Esophagus squamous epithelium (tissue), 5 donors: ENCODE results near the gene SPATS2L. TPM values are rescaled to one million over a fixed set of nuclear protein-coding genes. Genes with fewer than 3 reads are reported as not detected.

Experiments used
- DNase-seq: peaks from one replicate; lab custom pipeline; 2025; lab: John Stamatoyannopoulos, UW
- H3K27ac ChIP-seq, 4 donors: fragments of 200-600 bp; sonication (generic); one replicate each; pipeline ENCODE4 v1.5.1; 2016 to 2019; ENCODE audit warnings: mild to moderate bottlenecking in 1 of 4
- H3K27me3 ChIP-seq, 4 donors: fragments of 200-600 bp; sonication (generic); 1 replicate in 3 of 4; 2 replicates in 1 of 4; pipeline versions ENCODE4 v1.5.1 to v1.6.0; 2017 to 2021; ENCODE audit warnings: antibody characterized with exemption in 1 of 4
- H3K36me3 ChIP-seq, 3 donors: fragments of 200-600 bp; sonication (generic); one replicate each; pipeline ENCODE4 v1.5.1; 2016 to 2019
- H3K4me1 ChIP-seq, 3 donors: fragments of 200-600 bp; sonication (generic); one replicate each; pipeline ENCODE4 v1.5.1; 2017 to 2019
- H3K4me3 ChIP-seq, 4 donors: fragments of 200-600 bp; sonication (generic); 1 replicate in 3 of 4; 2 replicates in 1 of 4; pipeline ENCODE4 v1.5.1; 2016 to 2019; ENCODE audit warnings: mild to moderate bottlenecking in 2 of 4, moderate library complexity in 1 of 4
- H3K9me3 ChIP-seq, 3 donors: fragments of 200-600 bp; sonication (generic); one replicate each; pipeline ENCODE4 v1.5.1; 2016 to 2019
- CTCF ChIP-seq, 6 experiments: fragments of 450-650 bp in 4 of 6; fragments of 200-600 bp in 2 of 6; sonication (generic) in 2 of 6; IDR thresholded peaks; one replicate each; pipeline ENCODE4 v1.5.1; 2016 to 2019; ENCODE audit warnings: antibody characterized with exemption in 6 of 6, mild to moderate bottlenecking in 4 of 6, moderate library complexity in 4 of 6
- POLR2A ChIP-seq, 4 donors: fragments of 450-650 bp; IDR thresholded peaks; one replicate each; pipeline ENCODE4 v1.6.1; 2017; ENCODE audit warnings: antibody characterized with exemption in 4 of 4, mild to moderate bottlenecking in 4 of 4, moderate library complexity in 3 of 4
- WGBS, 2 donors: methylation state at CpG; one replicate each; pipeline ENCODE4 v1.1.5; 2018; 5-methylcytosine and 5-hydroxymethylcytosine counted together
- intact Hi-C: fragments of 100-400 bp; cut with DNase I; formaldehyde crosslinking; loops from one replicate; pipeline ENCODE4 v1.15.0; 2022
- total RNA-seq, 4 donors: library from RNA; depleted of rRNA; stranded (reverse); fragments of >200 nt; gene quantifications; one replicate each; pipeline ENCODE4 v1.1.0, GENCODE V29; 2016
- donor health status: DM: yes; HTN: yes; CAD: no.

Gene SPATS2L
- total RNA-seq, 4 donors from 2014 or later = 53.2 to 91.9 (median 68.3) TPM

GRCh38 chr2:200324362-200324761 lies 17.9 kb downstream of the SPATS2L start:
- TF ChIP-seq POLR2A (IDR thresholded peaks at IDR 0.05) (no peak), CTCF (IDR thresholded peaks at IDR 0.05) (no peak)
- no peak for DNase-seq
- 55 to 71% methylated on average over 1 of the region's 1 CpG for WGBS, 2 donors
- H3K4me1 ChIP-seq = peaks cover 0 to 57% (median 10%) of the 10 kb centered on the region in 3 donors
- no peaks in the 10 kb centered on the region for H3K27me3 ChIP-seq
- H3K9me3 ChIP-seq = no peaks in the 10 kb centered on the region
- H3K36me3 ChIP-seq = peaks cover 0 to 3% (median 0%) of the 10 kb centered on the region in 3 donors
- no peak overlapping the region for H3K4me3 ChIP-seq
- H3K27ac ChIP-seq = no peak overlapping the region
- intact Hi-C loops = no loop called here

- peaks cover 0 to 27% (median 0%) of the 10 kb centered on the region in 3 donors for H3K4me1 ChIP-seq
- no peak overlapping the region for H3K4me3 ChIP-seq
- WGBS, 2 donors = 100% methylated on average over 1 to 2 of the region's 2 CpGs
- TF ChIP-seq CTCF (IDR thresholded peaks at IDR 0.05) (no peak), POLR2A (IDR thresholded peaks at IDR 0.05) (no peak)
- peaks cover 0 to 24% (median 0%) of the 10 kb centered on the region in 3 donors for H3K36me3 ChIP-seq
- H3K27me3 ChIP-seq = no peaks in the 10 kb centered on the region
- no peak overlapping the region for H3K27ac ChIP-seq
- intact Hi-C loops = no loop called here
- H3K9me3 ChIP-seq = no peaks in the 10 kb centered on the region
- DNase-seq = no peak
Observed at GRCh38 chr2:200329384-200329783, 22.9 kb downstream of the SPATS2L start.

- Histone ChIP-seq H3K4me3 (no peak overlapping the region), H3K4me1 (peaks cover 0 to 24% (median 0%) of the 10 kb centered on the region in 3 donors), H3K9me3 (no peaks in the 10 kb centered on the region), H3K36me3 (peaks cover 0 to 24% (median 0%) of the 10 kb centered on the region in 3 donors), H3K27me3 (no peaks in the 10 kb centered on the region), H3K27ac (no peak overlapping the region)
- intact Hi-C loops = no loop called here
- DNase-seq = no peak
- no peak for TF ChIP-seq POLR2A (IDR thresholded peaks at IDR 0.05)
- TF ChIP-seq CTCF (IDR thresholded peaks at IDR 0.05) = no peak
- 30 to 54% methylated on average over 3 of the region's 3 CpGs for WGBS, 2 donors
Observed at GRCh38 chr2:200329798-200330197, 23.3 kb downstream of the SPATS2L start.

- DNase-seq = no peak
- intact Hi-C loops = no loop called here
- TF ChIP-seq POLR2A (IDR thresholded peaks at IDR 0.05) (no peak), CTCF (IDR thresholded peaks at IDR 0.05) (no peak)
- H3K4me3 ChIP-seq = no peak overlapping the region
- H3K4me1 ChIP-seq = peaks cover 0 to 30% (median 6%) of the 10 kb centered on the region in 3 donors
- H3K27ac ChIP-seq = no peak overlapping the region
- peaks cover 0 to 24% (median 0%) of the 10 kb centered on the region in 3 donors for H3K36me3 ChIP-seq
- H3K9me3 ChIP-seq = no peaks in the 10 kb centered on the region
- WGBS, 2 donors = 36 to 50% methylated on average over 5 of the region's 5 CpGs
- no peaks in the 10 kb centered on the region for H3K27me3 ChIP-seq
Observed at GRCh38 chr2:200330351-200331060, 24.0 kb downstream of the SPATS2L start.

- no peak for DNase-seq
- WGBS, 2 donors = 89 to 91% methylated on average over 2 of the region's 2 CpGs
- intact Hi-C loops = no loop called here
Observed at GRCh38 chr2:200331061-200331400, 24.5 kb downstream of the SPATS2L start.

More at GRCh38 chr2:200331061-200331400, 24.5 kb downstream of the SPATS2L start:
- Histone ChIP-seq H3K4me1 (peaks cover 0 to 35% (median 9%) of the 10 kb centered on the region in 3 donors), H3K27ac (no peak overlapping the region), H3K27me3 (no peaks in the 10 kb centered on the region), H3K4me3 (no peak overlapping the region), H3K9me3 (no peaks in the 10 kb centered on the region), H3K36me3 (peaks cover 0 to 24% (median 0%) of the 10 kb centered on the region in 3 donors)
- no peak for TF ChIP-seq CTCF (IDR thresholded peaks at IDR 0.05)
- TF ChIP-seq POLR2A (IDR thresholded peaks at IDR 0.05) = no peak
